Measurements from ENCODE around the gene IL32.
A peak's percentile ranks its signal among the peaks of the same experiment; 100 is the strongest.
"Not testable (repeated sequence)": the region's sequence is repeated elsewhere in the genome, so short reads cannot be mapped to it uniquely, and the experiment has no call there.

IL32 gene

GRCh38 chr16:3069146-3069545 is 3.7 kb downstream of the IL32 start:
- WGBS (ENCODE audit: insufficient coverage), result 93% methylated on average over 10 of the region's 11 CpGs
- H3K27me3 ChIP-seq (replicated peaks in 2 of 5; ENCODE audit: control insufficient read depth in 4 of 5, insufficient read depth in 5 of 5, low read length in 4 of 5); H3K4me3 ChIP-seq (ENCODE audit: control insufficient read depth in 1 of 7, extremely low read depth in 1 of 7, insufficient read depth in 4 of 7, low read depth in 2 of 7, low read length in 6 of 7); H3K27ac ChIP-seq (ENCODE audit: insufficient read depth in 1 of 2, low read depth in 1 of 2, low read length in 2 of 2, poor library complexity in 1 of 2, severe bottlenecking in 2 of 2); DNase-seq; H3K36me3 ChIP-seq (ENCODE audit: control insufficient read depth in 4 of 4, insufficient read depth in 4 of 4, low read length in 3 of 4); H3K9me3 ChIP-seq (ENCODE audit: control extremely low read depth in 1 of 5, control insufficient read depth in 4 of 5, insufficient read depth in 2 of 5, low read depth in 1 of 5, low read length in 4 of 5); POLR2A ChIA-PET: not testable (repeated sequence)
- peaks cover 0 to 53% (median 18%) of the 10 kb centered on the region in 4 experiments for H3K4me1 ChIP-seq (ENCODE audit: control extremely low read depth in 1 of 4, control insufficient read depth in 4 of 4, insufficient read depth in 4 of 4, low read length in 3 of 4)
- CTCF ChIA-PET, result interaction anchor here (1.5 kb wide), 1 partner anchor 62 kb away, joined by 3 read pairs; no protein-coding TSS in a partner anchor

- Histone ChIP-seq H3K27ac (ENCODE audit: insufficient read depth in 1 of 2, low read depth in 1 of 2, low read length in 2 of 2, poor library complexity in 1 of 2, severe bottlenecking in 2 of 2) (no peak overlapping the region), H3K4me1 (ENCODE audit: control extremely low read depth in 1 of 4, control insufficient read depth in 4 of 4, insufficient read depth in 4 of 4, low read length in 3 of 4) (peaks cover 0 to 63% (median 32%) of the 10 kb centered on the region in 4 experiments), H3K4me3 (ENCODE audit: control insufficient read depth in 1 of 7, extremely low read depth in 1 of 7, insufficient read depth in 4 of 7, low read depth in 2 of 7, low read length in 6 of 7) (no peak overlapping the region), H3K36me3 (ENCODE audit: control insufficient read depth in 4 of 4, insufficient read depth in 4 of 4, low read length in 3 of 4) (no peaks in the 10 kb centered on the region), H3K27me3 (replicated peaks in 2 of 5; ENCODE audit: control insufficient read depth in 4 of 5, insufficient read depth in 5 of 5, low read length in 4 of 5) (no peaks in the 10 kb centered on the region), H3K9me3 (ENCODE audit: control extremely low read depth in 1 of 5, control insufficient read depth in 4 of 5, insufficient read depth in 2 of 5, low read depth in 1 of 5, low read length in 4 of 5) (no peaks in the 10 kb centered on the region)
- WGBS (ENCODE audit: insufficient coverage), result 97% methylated on average over 7 of the region's 9 CpGs
- ChIA-PET POLR2A (no interaction called here), CTCF (interaction anchor here (0.7 to 1.4 kb wide), 5 partner anchors 11 to 96 kb away, joined by 3 read pairs; no protein-coding TSS in a partner anchor)
- DNase-seq, result no peak
Observed at GRCh38 chr16:3070608-3071111, 5.2 kb downstream of the IL32 start.

- H3K27me3 ChIP-seq (replicated peaks in 2 of 5; ENCODE audit: control insufficient read depth in 4 of 5, insufficient read depth in 5 of 5, low read length in 4 of 5), result no peaks in the 10 kb centered on the region
- WGBS (ENCODE audit: insufficient coverage), result 98% methylated on average over 7 of the region's 7 CpGs
- POLR2A ChIA-PET, result no interaction called here
- no peak overlapping the region for H3K27ac ChIP-seq (ENCODE audit: insufficient read depth in 1 of 2, low read depth in 1 of 2, low read length in 2 of 2, poor library complexity in 1 of 2, severe bottlenecking in 2 of 2)
- H3K4me3 ChIP-seq (ENCODE audit: control insufficient read depth in 1 of 7, extremely low read depth in 1 of 7, insufficient read depth in 4 of 7, low read depth in 2 of 7, low read length in 6 of 7), result no peak overlapping the region
- no peaks in the 10 kb centered on the region for H3K36me3 ChIP-seq (ENCODE audit: control insufficient read depth in 4 of 4, insufficient read depth in 4 of 4, low read length in 3 of 4)
- H3K9me3 ChIP-seq (ENCODE audit: control extremely low read depth in 1 of 5, control insufficient read depth in 4 of 5, insufficient read depth in 2 of 5, low read depth in 1 of 5, low read length in 4 of 5), result peaks cover 0 to 2% (median 0%) of the 10 kb centered on the region in 5 experiments
- CTCF ChIA-PET, result no interaction called here
- H3K4me1 ChIP-seq (ENCODE audit: control extremely low read depth in 1 of 4, control insufficient read depth in 4 of 4, insufficient read depth in 4 of 4, low read length in 3 of 4), result peaks cover 0 to 71% (median 41%) of the 10 kb centered on the region in 4 experiments
- DNase-seq, result no peak
Observed at GRCh38 chr16:3071655-3072054, 6.2 kb downstream of the IL32 start.

- POLR2A ChIA-PET; H3K27me3 ChIP-seq (replicated peaks in 2 of 5; ENCODE audit: control insufficient read depth in 4 of 5, insufficient read depth in 5 of 5, low read length in 4 of 5); H3K9me3 ChIP-seq (ENCODE audit: control extremely low read depth in 1 of 5, control insufficient read depth in 4 of 5, insufficient read depth in 2 of 5, low read depth in 1 of 5, low read length in 4 of 5); H3K36me3 ChIP-seq (ENCODE audit: control insufficient read depth in 4 of 4, insufficient read depth in 4 of 4, low read length in 3 of 4); H3K4me3 ChIP-seq (ENCODE audit: control insufficient read depth in 1 of 7, extremely low read depth in 1 of 7, insufficient read depth in 4 of 7, low read depth in 2 of 7, low read length in 6 of 7); CTCF ChIA-PET; DNase-seq; H3K27ac ChIP-seq (ENCODE audit: insufficient read depth in 1 of 2, low read depth in 1 of 2, low read length in 2 of 2, poor library complexity in 1 of 2, severe bottlenecking in 2 of 2): not testable (repeated sequence)
- peaks cover 0 to 73% (median 43%) of the 10 kb centered on the region in 4 experiments for H3K4me1 ChIP-seq (ENCODE audit: control extremely low read depth in 1 of 4, control insufficient read depth in 4 of 4, insufficient read depth in 4 of 4, low read length in 3 of 4)
- no CpG with 5 or more reads among the region's 4 CpGs for WGBS (ENCODE audit: insufficient coverage)
Observed at GRCh38 chr16:3072148-3072547, 6.7 kb downstream of the IL32 start.

GRCh38 chr16:3072576-3073263 is 7.3 kb downstream of the IL32 start:
- whole genome bisulfite sequencing (ENCODE audit: insufficient coverage), result no CpG with 5 or more reads among the region's 18 CpGs
- CTCF ChIA-PET, result interaction anchor here (0.6 kb wide), 1 partner anchor 25 kb away, joined by 3 read pairs; no protein-coding TSS in a partner anchor

GRCh38 chr16:3073448-3073847 is 8.0 kb downstream of the IL32 start:
- ChIA-PET CTCF (interaction anchor here (0.6 to 4.7 kb wide), 2 partner anchors 14 to 26 kb away, joined by 3 to 31 read pairs; no protein-coding TSS in a partner anchor), POLR2A (no interaction called here)
- Histone ChIP-seq H3K4me3 (ENCODE audit: control insufficient read depth in 1 of 7, extremely low read depth in 1 of 7, insufficient read depth in 4 of 7, low read depth in 2 of 7, low read length in 6 of 7) (no peak overlapping the region), H3K9me3 (ENCODE audit: control extremely low read depth in 1 of 5, control insufficient read depth in 4 of 5, insufficient read depth in 2 of 5, low read depth in 1 of 5, low read length in 4 of 5) (peaks cover 0 to 7% (median 0%) of the 10 kb centered on the region in 5 experiments), H3K27ac (ENCODE audit: insufficient read depth in 1 of 2, low read depth in 1 of 2, low read length in 2 of 2, poor library complexity in 1 of 2, severe bottlenecking in 2 of 2) (no peak overlapping the region), H3K4me1 (ENCODE audit: control extremely low read depth in 1 of 4, control insufficient read depth in 4 of 4, insufficient read depth in 4 of 4, low read length in 3 of 4) (peaks cover 0 to 64% (median 43%) of the 10 kb centered on the region in 4 experiments), H3K27me3 (replicated peaks in 2 of 5; ENCODE audit: control insufficient read depth in 4 of 5, insufficient read depth in 5 of 5, low read length in 4 of 5) (no peaks in the 10 kb centered on the region), H3K36me3 (ENCODE audit: control insufficient read depth in 4 of 4, insufficient read depth in 4 of 4, low read length in 3 of 4) (no peaks in the 10 kb centered on the region)
- no peak for DNase-seq
- 91% methylated on average over 7 of the region's 7 CpGs for WGBS (ENCODE audit: insufficient coverage)

More at GRCh38 chr16:3072576-3073263, 7.3 kb downstream of the IL32 start:
- POLR2A ChIA-PET; H3K36me3 ChIP-seq (ENCODE audit: control insufficient read depth in 4 of 4, insufficient read depth in 4 of 4, low read length in 3 of 4); H3K4me3 ChIP-seq (ENCODE audit: control insufficient read depth in 1 of 7, extremely low read depth in 1 of 7, insufficient read depth in 4 of 7, low read depth in 2 of 7, low read length in 6 of 7); H3K27ac ChIP-seq (ENCODE audit: insufficient read depth in 1 of 2, low read depth in 1 of 2, low read length in 2 of 2, poor library complexity in 1 of 2, severe bottlenecking in 2 of 2); H3K27me3 ChIP-seq (replicated peaks in 2 of 5; ENCODE audit: control insufficient read depth in 4 of 5, insufficient read depth in 5 of 5, low read length in 4 of 5); H3K9me3 ChIP-seq (ENCODE audit: control extremely low read depth in 1 of 5, control insufficient read depth in 4 of 5, insufficient read depth in 2 of 5, low read depth in 1 of 5, low read length in 4 of 5): not testable (repeated sequence)
- DNase-seq, result peak in 1 of 3 donors; percentile 40
- H3K4me1 ChIP-seq (ENCODE audit: control extremely low read depth in 1 of 4, control insufficient read depth in 4 of 4, insufficient read depth in 4 of 4, low read length in 3 of 4), result peaks cover 0 to 69% (median 43%) of the 10 kb centered on the region in 4 experiments
